Measurements from ENCODE around the gene AK2. TPM values are rescaled to one million over a fixed set of nuclear protein-coding genes. Genes with fewer than 3 reads are reported as not detected.

Gene AK2
- total and polyA plus RNA-seq, 10 of the 15 experiments (the other 5 are each of a cell fraction or from before 2014, with no cell fraction given) = 52.3 to 500 (median 278) TPM

GRCh38 chr1:33010932-33011731, 25.6 kb downstream of the AK2 start:
- POLR2A ChIA-PET = no interaction called here

GRCh38 chr1:33009561-33009960, 27.1 kb downstream of the AK2 start:
- Histone ChIP-seq H3K4me1 (ENCODE audit: control insufficient read depth, insufficient read depth, low read length) (peaks cover 5% of the 10 kb centered on the region; the same call in 1 of the 2 replicates), H3K4me2 (ENCODE audit: control insufficient read depth, insufficient read depth) (no peak overlapping the region), H3K79me2 (ENCODE audit: control insufficient read depth, insufficient read depth, low read length) (no peaks in the 10 kb centered on the region), H3K27ac (ENCODE audit: control insufficient read depth, insufficient read depth) (no peak overlapping the region), H2AFZ (ENCODE audit: control insufficient read depth, low read depth, low read length) (no peak overlapping the region), H3K36me3 (ENCODE audit: control insufficient read depth in 2 of 2, insufficient read depth in 2 of 2, low read length in 1 of 2) (peaks cover 28 to 41% of the 10 kb centered on the region in 2 experiments), H4K20me1 (ENCODE audit: control insufficient read depth, insufficient read depth) (no peaks in the 10 kb centered on the region; the same call in 1 of the 2 replicates), H3K9me3 (replicated peaks; ENCODE audit: control insufficient read depth, insufficient read depth, low read length) (no peaks in the 10 kb centered on the region), H3K4me3 (no peak overlapping the region), H3K27me3 (replicated peaks in 1 of 2; ENCODE audit: control insufficient read depth in 2 of 2, insufficient read depth in 2 of 2, low read length in 1 of 2) (no peaks in the 10 kb centered on the region), H3K9ac (ENCODE audit: control insufficient read depth, insufficient read depth, low read length) (no peak overlapping the region)
- ChIA-PET CTCF (interaction anchor here (0.6 to 4.7 kb wide), 4 partner anchors 21 to 77 kb away, joined by 3 to 66 read pairs (median 4); no protein-coding TSS in a partner anchor), RAD21 (ENCODE audit: unreplicated experiment) (interaction anchor here (1.0 kb wide), 1 partner anchor 13 kb away, joined by 3 read pairs; no protein-coding TSS in a partner anchor), SMC1A (ENCODE audit: uncharacterized antibody, unreplicated experiment) (interaction anchor here (0.9 to 7.2 kb wide), 8 partner anchors 12 to 100 kb away, joined by 3 to 51 read pairs (median 4); no protein-coding TSS in a partner anchor), POLR2A (interaction anchor here (1.3 kb wide), 1 partner anchor 14 kb away, joined by 3 read pairs; no protein-coding TSS in a partner anchor)
- 0% methylated on average over 1 of the region's 1 CpG for WGBS (ENCODE audit: insufficient coverage, insufficient replicate concordance, low lambda C conversion rate, missing lambda C conversion rate)
- in situ Hi-C loops (cut with MboI) (loop anchor here (5.0 kb wide), 1 partner anchor 77 kb away; no protein-coding TSS in a partner anchor), intact Hi-C loops (cut with micrococcal nuclease; ENCODE audit: unreplicated experiment) (no loop called here)
- no peak for FAIRE-seq
- no TSS peak for BruUV-seq (replicated peaks)
- DNase-seq (ENCODE audit: low read depth, low spot score) = no peak
- ATAC-seq = no peak
- TF ChIP-seq HDAC6 (IDR thresholded peaks at IDR 0.05; ENCODE audit: unreplicated experiment) (no peak), CHD4 (IDR thresholded peaks at IDR 0.05) (no peak), TCF3 (IDR thresholded peaks at IDR 0.05; ENCODE audit: borderline replicate concordance, insufficient read depth, low read depth, low read length) (no peak), SP1 (IDR thresholded peaks at IDR 0.05; ENCODE audit: low read depth, low read length) (no peak), ZBED1 (IDR thresholded peaks at IDR 0.05; ENCODE audit: borderline replicate concordance) (no peak), HDAC2 (IDR thresholded peaks at IDR 0.05) (no peak), SMAD5 (IDR thresholded peaks at IDR 0.05; ENCODE audit: low read depth) (no peak), TCF7 (IDR thresholded peaks at IDR 0.05; ENCODE audit: borderline replicate concordance) (no peak), IRF3 (IDR thresholded peaks at IDR 0.05) (no peak), TCF12 (IDR thresholded peaks at IDR 0.05; ENCODE audit: low read depth, low read length) (no peak)
- TF ChIP-seq, protein P1, sequence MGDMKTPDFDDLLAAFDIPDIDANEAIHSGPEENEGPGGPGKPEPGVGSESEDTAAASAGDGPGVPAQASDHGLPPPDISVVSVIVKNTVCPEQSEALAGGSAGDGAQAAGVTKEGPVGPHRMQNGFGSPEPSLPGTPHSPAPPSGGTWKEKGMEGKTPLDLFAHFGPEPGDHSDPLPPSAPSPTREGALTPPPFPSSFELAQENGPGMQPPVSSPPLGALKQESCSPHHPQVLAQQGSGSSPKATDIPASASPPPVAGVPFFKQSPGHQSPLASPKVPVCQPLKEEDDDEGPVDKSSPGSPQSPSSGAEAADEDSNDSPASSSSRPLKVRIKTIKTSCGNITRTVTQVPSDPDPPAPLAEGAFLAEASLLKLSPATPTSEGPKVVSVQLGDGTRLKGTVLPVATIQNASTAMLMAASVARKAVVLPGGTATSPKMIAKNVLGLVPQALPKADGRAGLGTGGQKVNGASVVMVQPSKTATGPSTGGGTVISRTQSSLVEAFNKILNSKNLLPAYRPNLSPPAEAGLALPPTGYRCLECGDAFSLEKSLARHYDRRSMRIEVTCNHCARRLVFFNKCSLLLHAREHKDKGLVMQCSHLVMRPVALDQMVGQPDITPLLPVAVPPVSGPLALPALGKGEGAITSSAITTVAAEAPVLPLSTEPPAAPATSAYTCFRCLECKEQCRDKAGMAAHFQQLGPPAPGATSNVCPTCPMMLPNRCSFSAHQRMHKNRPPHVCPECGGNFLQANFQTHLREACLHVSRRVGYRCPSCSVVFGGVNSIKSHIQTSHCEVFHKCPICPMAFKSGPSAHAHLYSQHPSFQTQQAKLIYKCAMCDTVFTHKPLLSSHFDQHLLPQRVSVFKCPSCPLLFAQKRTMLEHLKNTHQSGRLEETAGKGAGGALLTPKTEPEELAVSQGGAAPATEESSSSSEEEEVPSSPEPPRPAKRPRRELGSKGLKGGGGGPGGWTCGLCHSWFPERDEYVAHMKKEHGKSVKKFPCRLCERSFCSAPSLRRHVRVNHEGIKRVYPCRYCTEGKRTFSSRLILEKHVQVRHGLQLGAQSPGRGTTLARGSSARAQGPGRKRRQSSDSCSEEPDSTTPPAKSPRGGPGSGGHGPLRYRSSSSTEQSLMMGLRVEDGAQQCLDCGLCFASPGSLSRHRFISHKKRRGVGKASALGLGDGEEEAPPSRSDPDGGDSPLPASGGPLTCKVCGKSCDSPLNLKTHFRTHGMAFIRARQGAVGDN (IDR thresholded peaks at IDR 0.05) = no peak

More at GRCh38 chr1:33010932-33011731, 25.6 kb downstream of the AK2 start:
- BruUV-seq (replicated peaks) = no TSS peak
- intact Hi-C loops (cut with micrococcal nuclease; ENCODE audit: unreplicated experiment) (no loop called here), in situ Hi-C loops (cut with MboI) (no loop called here)
- H3K9ac ChIP-seq (ENCODE audit: control insufficient read depth, insufficient read depth, low read length) = no peak overlapping the region
- no peaks in the 10 kb centered on the region for H3K4me1 ChIP-seq (ENCODE audit: control insufficient read depth, insufficient read depth, low read length)
- H2AFZ ChIP-seq (ENCODE audit: control insufficient read depth, low read depth, low read length) = no peak overlapping the region
- no peak overlapping the region for H3K4me3 ChIP-seq
- peaks cover 28 to 35% of the 10 kb centered on the region in 2 experiments for H3K36me3 ChIP-seq (ENCODE audit: control insufficient read depth in 2 of 2, insufficient read depth in 2 of 2, low read length in 1 of 2)
- ATAC-seq = no peak
- H3K9me3 ChIP-seq (replicated peaks; ENCODE audit: control insufficient read depth, insufficient read depth, low read length) = no peaks in the 10 kb centered on the region
- no peak for DNase-seq (ENCODE audit: low read depth, low spot score)
- no peaks in the 10 kb centered on the region for H3K27me3 ChIP-seq (replicated peaks in 1 of 2; ENCODE audit: control insufficient read depth in 2 of 2, insufficient read depth in 2 of 2, low read length in 1 of 2)
- no peak overlapping the region for H3K27ac ChIP-seq (ENCODE audit: control insufficient read depth, insufficient read depth)
- no peak for FAIRE-seq
- H3K79me2 ChIP-seq (ENCODE audit: control insufficient read depth, insufficient read depth, low read length) = no peaks in the 10 kb centered on the region
- H3K4me2 ChIP-seq (ENCODE audit: control insufficient read depth, insufficient read depth) = no peak overlapping the region
- TF ChIP-seq POLR2A (IDR thresholded peaks at IDR 0.05; ENCODE audit: low read depth, low read length) (no peak), TCF12 (IDR thresholded peaks at IDR 0.05; ENCODE audit: low read depth, low read length) (no peak)
- ChIA-PET RAD21 (ENCODE audit: unreplicated experiment) (no interaction called here), CTCF (interaction anchor here (0.5 kb wide), 1 partner anchor 81 kb away, joined by 3 read pairs; no protein-coding TSS in a partner anchor), SMC1A (ENCODE audit: uncharacterized antibody, unreplicated experiment) (no interaction called here)
- no peaks in the 10 kb centered on the region for H4K20me1 ChIP-seq (ENCODE audit: control insufficient read depth, insufficient read depth)
- 84% methylated on average over 5 of the region's 5 CpGs for WGBS (ENCODE audit: insufficient coverage, insufficient replicate concordance, low lambda C conversion rate, missing lambda C conversion rate)
